ENCODE measurements around the gene RNF26.

DNA sequence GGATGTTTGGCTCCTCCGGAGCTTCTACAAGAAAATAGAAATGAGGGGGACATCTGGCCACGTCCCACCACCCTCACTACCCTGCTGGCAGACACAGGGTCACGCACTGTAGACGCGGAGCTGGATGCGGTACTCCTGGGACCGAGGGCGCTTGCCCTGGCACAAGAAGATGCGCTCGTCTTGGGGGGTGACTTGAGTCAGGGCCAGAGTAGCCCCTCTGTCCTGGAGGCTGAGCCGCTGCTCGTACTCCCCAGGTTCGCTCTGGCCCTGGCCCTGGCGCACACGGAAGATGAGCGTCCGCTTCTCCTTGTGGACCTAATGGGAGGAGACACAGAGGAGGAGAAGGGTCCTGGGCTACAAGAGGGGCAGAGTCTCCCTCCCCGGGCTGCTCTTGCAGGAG is 19.6 kb upstream of the RNF26 start:
- TF ChIP-seq, protein P1, sequence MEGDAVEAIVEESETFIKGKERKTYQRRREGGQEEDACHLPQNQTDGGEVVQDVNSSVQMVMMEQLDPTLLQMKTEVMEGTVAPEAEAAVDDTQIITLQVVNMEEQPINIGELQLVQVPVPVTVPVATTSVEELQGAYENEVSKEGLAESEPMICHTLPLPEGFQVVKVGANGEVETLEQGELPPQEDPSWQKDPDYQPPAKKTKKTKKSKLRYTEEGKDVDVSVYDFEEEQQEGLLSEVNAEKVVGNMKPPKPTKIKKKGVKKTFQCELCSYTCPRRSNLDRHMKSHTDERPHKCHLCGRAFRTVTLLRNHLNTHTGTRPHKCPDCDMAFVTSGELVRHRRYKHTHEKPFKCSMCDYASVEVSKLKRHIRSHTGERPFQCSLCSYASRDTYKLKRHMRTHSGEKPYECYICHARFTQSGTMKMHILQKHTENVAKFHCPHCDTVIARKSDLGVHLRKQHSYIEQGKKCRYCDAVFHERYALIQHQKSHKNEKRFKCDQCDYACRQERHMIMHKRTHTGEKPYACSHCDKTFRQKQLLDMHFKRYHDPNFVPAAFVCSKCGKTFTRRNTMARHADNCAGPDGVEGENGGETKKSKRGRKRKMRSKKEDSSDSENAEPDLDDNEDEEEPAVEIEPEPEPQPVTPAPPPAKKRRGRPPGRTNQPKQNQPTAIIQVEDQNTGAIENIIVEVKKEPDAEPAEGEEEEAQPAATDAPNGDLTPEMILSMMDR (IDR thresholded peaks at IDR 0.05) = no peak
- no peak for TF ChIP-seq POLR2A (IDR thresholded peaks at IDR 0.05)
